Measurements from ENCODE around the gene RELA. TPM values are rescaled to one million over a fixed set of nuclear protein-coding genes. Genes with fewer than 3 reads are reported as not detected.
A peak's percentile ranks its signal among the peaks of the same experiment; 100 is the strongest.

Gene RELA
- total RNA-seq, 4 donors from 2014 or later: 61.9 to 73.5 (median 67.5) TPM

- TF ChIP-seq POLR2A (IDR thresholded peaks at IDR 0.05): no peak
- 88 to 93% methylated on average over 9 of the region's 9 CpGs for WGBS, 2 donors
- H3K4me3 ChIP-seq (ENCODE audit: low read depth, poor library complexity, severe bottlenecking): no peak overlapping the region
- DNase-seq (ENCODE audit: low spot score in 2 of 2): no peak
- intact Hi-C loops (cut with DNase I; ENCODE audit: low total_unique reads): no loop called here
Observed at GRCh38 chr11:65660038-65660437, 2.7 kb downstream of the RELA start.

GRCh38 chr11:65658174-65659021, 4.3 kb downstream of the RELA start:
- intact Hi-C loops (cut with DNase I; ENCODE audit: low total_unique reads): no loop called here
- whole genome bisulfite sequencing, 2 donors: 86 to 87% methylated on average over 21 of the region's 21 CpGs
- DNase-seq (ENCODE audit: low spot score in 2 of 2): peak in 1 of 2 donors; percentile 84
- no peak overlapping the region for H3K4me3 ChIP-seq (ENCODE audit: low read depth, poor library complexity, severe bottlenecking)
- no peak for TF ChIP-seq CTCF (IDR thresholded peaks at IDR 0.05)
- TF ChIP-seq POLR2A (IDR thresholded peaks at IDR 0.05): no peak

GRCh38 chr11:65657426-65657825, 5.3 kb downstream of the RELA start:
- no peak for TF ChIP-seq POLR2A (IDR thresholded peaks at IDR 0.05)
- TF ChIP-seq CTCF (IDR thresholded peaks at IDR 0.05): no peak
- intact Hi-C loops (cut with DNase I; ENCODE audit: low total_unique reads): no loop called here
- no peak for DNase-seq (ENCODE audit: low spot score in 2 of 2)

GRCh38 chr11:65655570-65656332, 7.0 kb downstream of the RELA start:
- no peak overlapping the region for H3K4me3 ChIP-seq (ENCODE audit: low read depth, poor library complexity, severe bottlenecking)
- intact Hi-C loops (cut with DNase I; ENCODE audit: low total_unique reads): no loop called here
- WGBS, 2 donors: 86% methylated on average over 16 of the region's 16 CpGs
- DNase-seq (ENCODE audit: low spot score in 2 of 2): no peak
- no peak for TF ChIP-seq POLR2A (IDR thresholded peaks at IDR 0.05)
- TF ChIP-seq CTCF (IDR thresholded peaks at IDR 0.05): no peak

More at GRCh38 chr11:65657426-65657825, 5.3 kb downstream of the RELA start:
- WGBS, 2 donors: 84 to 91% methylated on average over 7 of the region's 7 CpGs
- no peak overlapping the region for H3K4me3 ChIP-seq (ENCODE audit: low read depth, poor library complexity, severe bottlenecking)

- H3K4me3 ChIP-seq (ENCODE audit: low read depth, poor library complexity, severe bottlenecking): no peak overlapping the region
- 78 to 80% methylated on average over 13 of the region's 14 CpGs for WGBS, 2 donors
- peak in 1 of 2 donors; percentile 79 for DNase-seq (ENCODE audit: low spot score in 2 of 2)
- intact Hi-C loops (cut with DNase I; ENCODE audit: low total_unique reads): no loop called here
- no peak for TF ChIP-seq POLR2A (IDR thresholded peaks at IDR 0.05)
- no peak for TF ChIP-seq CTCF (IDR thresholded peaks at IDR 0.05)
Observed at GRCh38 chr11:65654375-65655349, 8.1 kb downstream of the RELA start.

Data from lower leg skin (tissue), 4 donors.